Ovary (tissue), 9 donors: ENCODE measurements around the gene CFAP90. TPM values are rescaled to one million over a fixed set of nuclear protein-coding genes. Genes with fewer than 3 reads are reported as not detected.

Source experiments
- DNase-seq, 5 donors: peaks; one replicate each; pipeline ENCODE4 v3.0.0-alpha.2; 2019 to 2020
- H3K27ac ChIP-seq, 2 donors: fragments of 200-600 bp; one replicate each; pipeline versions ENCODE4 v1.5.1 to v1.8.0; 2019 to 2022
- H3K27me3 ChIP-seq: fragments of 200-600 bp; one replicate; pipeline ENCODE4 v1.8.0; 2022
- H3K36me3 ChIP-seq: fragments of 200-600 bp; sonication (generic); one replicate; pipeline ENCODE4 v1.5.1; 2019
- H3K4me1 ChIP-seq: one replicate; pipeline ENCODE4 v1.8.1; 2013; ENCODE audit warnings: mild to moderate bottlenecking, moderate library complexity; ENCODE audit not compliant: insufficient read depth
- H3K4me3 ChIP-seq: fragments of 200-600 bp; sonication (generic); one replicate; pipeline ENCODE4 v1.5.1; 2017
- H3K9me3 ChIP-seq, 2 donors: fragments of 200-600 bp in 1 of 2; sonication (generic) in 1 of 2; one replicate each; pipeline versions ENCODE4 v1.5.1 to v1.8.1; 2013 to 2019; ENCODE audit warnings: mild to moderate bottlenecking in 1 of 2, moderate library complexity in 1 of 2
- CTCF ChIP-seq, 3 donors: fragments of 450-650 bp in 2 of 3; fragments of 200-600 bp in 1 of 3; IDR thresholded peaks; one replicate each; pipeline versions ENCODE4 v1.5.1 to v1.8.0; 2016 to 2022; ENCODE audit warnings: antibody characterized with exemption in 3 of 3, mild to moderate bottlenecking in 1 of 3
- EP300 ChIP-seq: sonication (generic); formaldehyde crosslinking; IDR thresholded peaks from one replicate; pipeline ENCODE4 v1.6.1; 2017; ENCODE audit warnings: antibody characterized with exemption
- POLR2A ChIP-seq: fragments of 450-650 bp; IDR thresholded peaks from one replicate; pipeline ENCODE4 v1.6.1; 2017; ENCODE audit warnings: antibody characterized with exemption, mild to moderate bottlenecking, moderate library complexity
- WGBS, 3 donors: extraction: QIAGEN DNeasy Blood & Tissue Kit in 1 of 3; methylation state at CpG; one replicate each; pipeline versions ENCODE4 v1.1.5 to v1.1.7; 2013 to 2017; 5-methylcytosine and 5-hydroxymethylcytosine counted together
- intact Hi-C, 4 donors: fragments of 100-400 bp; cut with DNase I; formaldehyde crosslinking; loops; one replicate each; pipeline versions ENCODE4 v1.11.0 to v1.15.1; 2022 to 2023
- polyA plus RNA-seq, 2 donors: library from polyadenylated mRNA; stranded (reverse); fragments of 200-250 nt in 1 of 2; fragments of 350-450 nt in 1 of 2; fragmentation: Illumina TruSeq in 1 of 2; extraction: RNeasy Lipid Tissue Mini Kit (QIAGEN cat#74804) in 1 of 2; gene quantifications; one replicate each; pipeline ENCODE4 v1.2.3, GENCODE V29; 2013 to 2014
- total RNA-seq, 7 donors: library from RNA; depleted of rRNA in 2 of 7; stranded (reverse); fragments of >200 nt in 2 of 7; fragmentation: NEBNext Ultra II Directional in 3 of 7; extraction: Animal tissue kit (Norgen Biotek cat#: 25700) in 3 of 7; gene quantifications; one replicate each; pipeline versions ENCODE4 v1.1.0 to v1.2.4, GENCODE V29; 2016 to 2023
- donor health status: DM: no; HTN: no; CAD: no; lungs with moderate emphysema.
- donor health status: DM: no; HTN: no; CAD: no.
- donor health status: Bipolar disorder and iron deficiency.
- donor health status: DM: yes; HTN: yes; CAD: no.
- donor health status: DM: no; HTN: no; CAD: no.
- donor health status: DM: yes; HTN: yes; CAD: no.

The CFAP90 gene
- total and polyA plus RNA-seq, 9 donors, result 0.66 to 41.2 (median 1.0) TPM

GRCh38 chr5:7876867-7877266 lies 25.9 kb upstream of the CFAP90 start:
- Histone ChIP-seq H3K9me3 (no peaks in the 10 kb centered on the region), H3K36me3 (no peaks in the 10 kb centered on the region), H3K4me1 (peaks cover 2% of the 10 kb centered on the region), H3K27me3 (no peaks in the 10 kb centered on the region), H3K4me3 (no peak overlapping the region), H3K27ac (no peak overlapping the region)
- TF ChIP-seq EP300 (no peak), POLR2A (no peak), CTCF (IDR thresholded peaks at IDR 0.05) (no peak)
- intact Hi-C loops, result no loop called here
- DNase-seq, result no peak
- 84 to 89% (median 85%) methylated on average over 3 of the region's 3 CpGs for WGBS, 3 donors

GRCh38 chr5:7875151-7875550 lies 24.2 kb upstream of the CFAP90 start:
- no peak overlapping the region for H3K27ac ChIP-seq
- peaks cover 5% of the 10 kb centered on the region for H3K4me1 ChIP-seq
- no peak overlapping the region for H3K4me3 ChIP-seq
- no peak for DNase-seq
- intact Hi-C loops, result no loop called here
- no peaks in the 10 kb centered on the region for H3K9me3 ChIP-seq
- no peak for TF ChIP-seq POLR2A
- TF ChIP-seq CTCF (IDR thresholded peaks at IDR 0.05), result no peak
- TF ChIP-seq EP300, result no peak
- no peaks in the 10 kb centered on the region for H3K36me3 ChIP-seq
- no peaks in the 10 kb centered on the region for H3K27me3 ChIP-seq
- WGBS, 3 donors, result 94 to 95% (median 94%) methylated on average over 4 of the region's 4 CpGs

GRCh38 chr5:7874639-7875038 lies 23.7 kb upstream of the CFAP90 start:
- no peaks in the 10 kb centered on the region for H3K27me3 ChIP-seq
- H3K36me3 ChIP-seq, result no peaks in the 10 kb centered on the region
- H3K4me3 ChIP-seq, result no peak overlapping the region
- WGBS, 3 donors, result 96 to 100% (median 98%) methylated on average over 2 of the region's 2 CpGs
- no peak for DNase-seq
- TF ChIP-seq EP300 (no peak), POLR2A (no peak), CTCF (IDR thresholded peaks at IDR 0.05) (no peak)
- intact Hi-C loops, result no loop called here
- H3K9me3 ChIP-seq, result no peaks in the 10 kb centered on the region
- H3K27ac ChIP-seq, result no peak overlapping the region
- peaks cover 5% of the 10 kb centered on the region for H3K4me1 ChIP-seq

GRCh38 chr5:7873216-7873615 lies 22.3 kb upstream of the CFAP90 start:
- H3K27me3 ChIP-seq, result no peaks in the 10 kb centered on the region
- 88 to 94% (median 91%) methylated on average over 9 of the region's 9 CpGs for WGBS, 3 donors
- no peak for TF ChIP-seq EP300
- TF ChIP-seq CTCF (IDR thresholded peaks at IDR 0.05), result no peak
- no peak for TF ChIP-seq POLR2A
- no peak overlapping the region for H3K4me3 ChIP-seq
- DNase-seq, result no peak
- intact Hi-C loops, result no loop called here
- H3K4me1 ChIP-seq, result peaks cover 5% of the 10 kb centered on the region
- no peaks in the 10 kb centered on the region for H3K9me3 ChIP-seq
- no peaks in the 10 kb centered on the region for H3K36me3 ChIP-seq
- no peak overlapping the region for H3K27ac ChIP-seq
